ENCODE results near the gene PSMG3.

PSMG3 gene

GRCh38 chr7:1578513-1578912 is 8.7 kb upstream of the PSMG3 start:
- DNase-seq: no peak

GRCh38 chr7:1576521-1577253 is 6.9 kb upstream of the PSMG3 start:
- no peak for DNase-seq

GRCh38 chr7:1575809-1576208 is 6.0 kb upstream of the PSMG3 start:
- DNase-seq: no peak

GRCh38 chr7:1572111-1572822 is 2.4 kb upstream of the PSMG3 start:
- DNase-seq: no peak

GRCh38 chr7:1569440-1569832 is 396 bp downstream of the PSMG3 start:
- no peak for DNase-seq

- DNase-seq: no peak
These were observed 816 bp downstream of the PSMG3 start for GRCh38 chr7:1569016-1569415.

- no peak for DNase-seq
These were observed 1.8 kb downstream of the PSMG3 start for GRCh38 chr7:1567896-1568510.

- no peak for DNase-seq
These were observed 2.6 kb downstream of the PSMG3 start for GRCh38 chr7:1567049-1567771.

- DNase-seq: no peak
These were observed 3.2 kb downstream of the PSMG3 start for GRCh38 chr7:1566687-1567048.

GRCh38 chr7:1564603-1565022 is 5.2 kb downstream of the PSMG3 start:
- no peak for DNase-seq

- no peak for DNase-seq
These were observed 5.7 kb downstream of the PSMG3 start for GRCh38 chr7:1563981-1564602.

GRCh38 chr7:1562597-1563051 is 7.2 kb downstream of the PSMG3 start:
- DNase-seq: no peak

GRCh38 chr7:1562116-1562515 is 7.7 kb downstream of the PSMG3 start:
- DNase-seq: no peak

GRCh38 chr7:1561036-1561940 is 8.5 kb downstream of the PSMG3 start:
- no peak for DNase-seq

- DNase-seq: no peak
These were observed 9.2 kb downstream of the PSMG3 start for GRCh38 chr7:1560620-1561031.

- no peak for DNase-seq
These were observed 9.9 kb downstream of the PSMG3 start for GRCh38 chr7:1559626-1560590.

GRCh38 chr7:1558841-1559625 is 10.8 kb downstream of the PSMG3 start:
- no peak for DNase-seq

GRCh38 chr7:1558181-1558811 is 11.5 kb downstream of the PSMG3 start:
- DNase-seq: no peak

GRCh38 chr7:1557771-1558170 is 12.1 kb downstream of the PSMG3 start:
- DNase-seq: no peak

Measured in NCI-H774 (cell line).